Activated T-cell treated with anti-CD3 and anti-CD28 coated beads for 4 hours (primary cell): Measurements from ENCODE around the gene ACOT13.
"Not testable (repeated sequence)": the region's sequence is repeated elsewhere in the genome, so short reads cannot be mapped to it uniquely, and the experiment has no call there.

Experiments used
- DNase-seq: peaks from one replicate; pipeline ENCODE4 v3.0.0-alpha.2; 2020

Gene ACOT13

DNA sequence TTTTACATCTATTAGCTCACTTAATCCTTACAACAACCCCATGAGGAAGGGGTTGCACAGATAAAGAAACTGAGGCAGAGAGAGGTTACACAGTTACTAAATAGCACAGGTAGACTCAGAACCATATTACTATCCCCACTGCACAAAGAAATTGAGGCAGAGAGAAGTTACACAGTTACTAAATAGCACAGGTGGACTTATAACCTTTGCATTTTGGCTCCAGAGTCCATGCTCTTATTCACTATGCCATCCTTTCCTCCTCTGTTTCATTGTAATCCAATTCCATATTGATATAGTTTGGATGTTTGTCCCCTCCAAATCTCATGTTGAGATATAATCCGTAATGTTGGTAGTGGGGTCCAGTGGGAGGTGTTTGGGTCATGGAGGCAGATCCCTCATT is 3.7 kb upstream of the ACOT13 start:
- DNase-seq = no peak

DNA sequence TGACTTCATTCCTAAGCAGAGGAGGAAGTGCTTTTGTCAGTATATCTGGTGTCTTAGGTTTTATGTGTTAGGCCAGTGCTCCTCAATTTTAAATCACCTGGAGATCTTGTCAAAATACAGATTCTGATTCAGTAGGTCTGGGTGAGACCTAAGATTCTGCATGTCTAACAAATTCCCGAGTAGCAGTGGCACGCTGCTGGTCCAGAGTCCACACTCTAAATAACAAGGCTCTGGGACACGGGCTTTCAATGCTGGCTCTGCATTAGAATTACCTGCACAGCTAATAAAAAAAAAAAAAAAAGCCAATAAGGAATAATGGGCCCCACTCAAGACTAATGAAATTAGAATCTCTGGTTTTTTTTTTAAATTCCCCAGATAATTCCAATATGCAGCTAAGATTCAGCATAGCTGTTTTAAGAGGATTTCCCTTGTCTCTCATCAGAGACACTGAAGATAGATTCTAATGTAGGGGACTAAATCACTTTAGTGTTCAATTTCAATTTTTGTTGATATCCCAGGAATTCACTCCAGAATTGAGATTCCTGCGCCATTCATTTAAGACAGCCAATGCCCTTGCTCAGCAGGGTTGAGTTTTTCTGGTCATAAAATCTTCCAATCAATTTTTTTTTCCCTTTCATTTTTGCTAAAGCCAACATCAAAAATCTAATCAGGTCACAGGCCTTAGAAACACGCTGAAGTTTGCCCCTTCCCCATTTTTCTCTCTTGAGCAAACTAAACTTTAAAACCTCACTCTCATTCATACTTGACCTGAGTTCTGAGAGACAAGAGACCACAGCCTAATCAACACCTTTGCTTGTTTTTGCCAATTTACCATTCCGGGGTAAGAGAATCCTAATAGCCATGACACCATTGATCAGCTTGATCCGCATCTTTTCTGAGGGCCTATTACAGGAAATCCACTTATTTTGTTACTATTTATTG is 2.6 kb upstream of the ACOT13 start:
- DNase-seq = no peak

DNA sequence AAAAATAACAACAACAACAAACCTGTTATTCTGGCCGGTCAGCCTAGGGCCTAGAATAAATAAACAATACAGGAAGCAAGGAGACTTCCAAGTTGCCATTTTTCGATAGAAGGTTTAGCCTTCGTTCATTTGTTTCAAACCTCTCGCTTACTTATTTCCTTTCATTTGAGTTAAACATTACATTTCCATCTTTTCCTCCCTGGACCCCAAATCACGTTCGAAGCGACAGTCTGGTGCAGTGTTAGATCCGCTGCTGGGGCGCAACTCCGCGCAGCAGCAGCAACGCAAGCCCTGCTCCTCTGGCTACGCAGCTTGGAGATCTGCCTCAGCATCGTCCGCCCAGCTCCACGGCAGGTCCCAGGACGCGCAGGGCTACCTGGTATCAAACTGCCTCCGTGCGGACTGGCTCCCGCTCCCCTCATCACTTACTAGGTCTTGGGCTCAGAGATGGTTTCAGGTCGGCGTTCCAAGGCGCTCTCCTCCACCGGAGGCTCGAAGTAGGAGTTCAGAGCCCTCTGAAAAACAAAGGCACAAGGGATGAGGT is 708 bp upstream of the ACOT13 start:
- peak; percentile 21 for DNase-seq

DNA sequence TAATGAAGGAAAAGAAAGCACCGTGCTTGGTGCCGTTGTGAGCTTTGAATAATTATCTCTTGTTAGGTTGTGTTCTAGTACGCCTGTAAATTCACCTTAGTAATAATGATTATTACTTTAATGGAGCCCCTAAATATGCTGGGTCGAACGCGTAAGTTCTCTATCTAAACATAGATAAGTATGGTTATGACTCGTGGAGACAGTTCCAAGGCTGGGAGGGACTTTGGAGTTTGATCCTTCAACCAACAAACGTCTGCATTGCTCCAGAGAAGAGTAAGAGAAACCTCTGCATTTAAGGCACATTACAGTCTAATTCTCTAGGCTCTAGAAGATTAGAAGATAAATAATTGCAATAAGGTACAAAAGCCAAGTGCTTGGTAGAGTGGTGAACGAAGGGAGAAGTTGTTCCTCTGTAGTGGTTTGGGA is 514 bp downstream of the ACOT13 start:
- no peak for DNase-seq

DNA sequence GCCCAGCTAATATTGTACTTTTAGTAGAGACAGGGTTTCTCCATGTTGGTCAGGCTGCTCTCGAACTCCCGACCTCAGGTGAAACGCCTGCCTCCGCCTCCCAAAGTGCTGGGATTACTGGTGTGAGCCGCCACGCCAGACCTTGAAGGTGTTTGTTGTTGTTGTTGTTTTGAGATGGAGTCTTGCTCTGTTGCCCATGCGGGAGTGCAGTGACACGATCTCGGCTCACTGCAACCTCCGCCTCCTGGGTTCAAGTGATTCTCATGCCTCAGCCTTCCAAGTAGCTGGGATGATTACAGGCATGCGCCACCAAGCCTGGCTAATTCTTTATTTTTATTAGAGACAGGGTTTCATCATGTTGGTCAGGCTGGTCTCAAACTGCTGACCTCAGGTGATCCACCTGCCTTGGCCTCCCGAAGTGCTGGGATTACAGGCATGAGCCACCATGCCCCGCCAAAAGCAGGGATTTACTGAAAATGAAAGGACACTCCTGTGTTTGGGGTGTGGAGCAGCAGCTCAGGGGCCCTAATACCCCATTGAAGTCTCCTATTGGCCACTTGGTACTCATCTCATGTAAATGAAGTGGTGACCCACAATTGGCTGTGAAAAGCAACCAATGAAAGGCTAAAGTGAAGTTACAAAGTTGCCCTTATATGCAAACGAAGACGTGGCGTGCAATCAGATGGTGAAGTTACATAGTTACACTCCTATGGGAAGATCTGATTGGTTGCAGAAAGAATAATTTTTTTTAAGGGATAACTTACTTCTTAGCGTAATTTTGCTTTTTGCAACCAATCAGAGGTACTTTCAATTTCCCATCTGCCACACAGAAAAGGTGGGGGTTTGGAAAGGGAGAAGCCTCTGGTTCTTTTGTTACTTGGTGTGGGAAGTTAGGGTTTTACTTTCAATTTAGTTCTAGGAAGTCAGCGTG is 1.5 kb downstream of the ACOT13 start:
- not testable (repeated sequence) for DNase-seq

DNA sequence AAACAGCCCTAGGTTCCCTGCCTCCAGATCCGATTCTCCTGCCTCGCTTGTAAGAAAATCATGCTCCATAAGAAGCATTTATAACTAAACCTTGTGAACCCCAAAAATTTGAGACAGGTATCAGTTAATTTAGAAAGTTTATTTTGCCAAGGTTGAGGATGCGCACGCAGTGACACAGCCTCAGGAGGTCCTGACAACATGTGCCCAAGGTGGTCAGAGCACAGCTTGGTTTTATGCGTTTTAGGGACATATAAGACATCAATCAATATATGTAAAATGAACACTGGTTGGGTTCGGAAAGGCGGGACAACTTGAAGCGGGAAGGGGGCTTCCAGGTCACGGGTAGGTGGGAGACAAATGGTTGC is 2.1 kb downstream of the ACOT13 start:
- no peak for DNase-seq

DNA sequence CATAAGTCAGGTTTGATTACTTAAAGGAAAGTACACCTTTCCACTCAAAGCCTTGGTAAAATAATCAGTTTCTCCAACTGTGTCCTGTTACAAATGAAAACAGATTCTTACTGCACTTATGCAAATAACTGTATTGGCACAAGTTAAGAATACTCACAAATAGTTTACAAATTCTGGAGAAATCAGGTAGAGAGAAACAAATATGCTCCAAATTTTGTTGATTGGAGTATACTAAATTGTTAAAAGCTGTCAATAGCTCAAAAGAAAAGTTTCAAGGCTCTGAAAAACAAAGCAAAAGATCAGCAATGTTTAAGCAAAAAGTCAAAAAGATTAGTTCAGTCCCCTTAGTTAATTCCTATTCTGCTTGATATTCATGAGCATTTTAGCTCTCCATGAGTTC is 3.6 kb downstream of the ACOT13 start:
- DNase-seq = not testable (repeated sequence)

DNA sequence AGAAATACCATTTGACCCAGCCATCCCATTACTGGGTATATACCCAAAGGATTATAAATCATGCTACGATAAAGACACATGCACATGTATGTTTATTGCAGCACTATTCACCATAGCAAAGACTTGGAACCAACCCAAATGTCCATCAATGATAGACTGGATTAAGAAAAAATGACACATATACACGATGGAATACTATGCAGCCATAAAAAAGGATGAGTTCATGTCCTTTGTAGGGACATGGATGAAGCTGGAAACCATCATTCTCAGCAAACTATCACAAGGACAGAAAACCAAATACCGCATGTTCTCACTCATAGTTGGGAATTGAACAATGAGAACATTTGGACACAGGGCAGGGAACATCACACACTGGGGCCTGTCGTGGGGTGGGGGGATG is 4.2 kb downstream of the ACOT13 start:
- DNase-seq = not testable (repeated sequence)

DNA sequence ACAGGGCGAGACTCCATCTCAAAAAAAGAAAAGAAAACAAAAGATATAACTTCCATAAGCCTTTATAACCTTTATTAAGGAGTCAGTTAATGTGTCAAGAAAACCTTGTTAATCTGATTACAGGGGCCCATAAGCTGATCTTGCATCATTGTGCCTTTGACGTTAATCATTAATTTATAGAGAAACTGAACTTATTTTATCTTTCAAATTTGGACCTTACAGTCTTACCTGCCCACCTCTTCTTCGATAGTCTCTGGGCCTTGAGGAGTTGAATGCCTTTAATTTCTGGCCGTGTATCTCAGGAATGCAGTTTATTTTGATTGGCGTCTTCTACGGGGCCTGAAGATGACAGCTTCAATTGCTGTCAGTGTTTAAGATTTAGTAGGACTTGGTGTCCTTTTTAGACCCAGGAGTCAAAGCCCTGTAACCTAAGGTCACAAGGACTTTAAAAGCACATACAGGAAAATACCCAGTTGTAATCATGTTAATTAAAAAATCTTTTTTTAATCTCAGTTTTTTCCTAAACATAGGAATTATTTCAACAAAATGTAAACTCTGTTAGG is 5.8 kb downstream of the ACOT13 start:
- no peak for DNase-seq

DNA sequence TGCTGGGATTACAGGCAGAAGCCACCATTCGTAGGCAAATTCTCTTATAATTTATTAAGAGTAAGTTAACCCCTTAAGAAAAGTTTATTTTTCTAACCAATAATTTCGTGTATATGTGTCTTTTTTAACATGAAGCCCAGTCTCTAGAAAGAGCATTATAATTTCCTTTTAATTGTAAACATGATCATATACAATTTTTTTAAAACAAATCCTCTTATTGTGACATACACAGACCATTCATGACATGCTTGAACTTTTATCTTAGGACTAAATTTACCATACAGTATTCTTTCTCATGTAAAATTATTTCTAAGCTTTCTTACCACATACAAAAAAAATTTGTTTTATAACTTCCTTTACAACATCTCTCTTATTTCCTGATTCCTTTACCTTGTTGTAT is 6.7 kb downstream of the ACOT13 start:
- no peak for DNase-seq

DNA sequence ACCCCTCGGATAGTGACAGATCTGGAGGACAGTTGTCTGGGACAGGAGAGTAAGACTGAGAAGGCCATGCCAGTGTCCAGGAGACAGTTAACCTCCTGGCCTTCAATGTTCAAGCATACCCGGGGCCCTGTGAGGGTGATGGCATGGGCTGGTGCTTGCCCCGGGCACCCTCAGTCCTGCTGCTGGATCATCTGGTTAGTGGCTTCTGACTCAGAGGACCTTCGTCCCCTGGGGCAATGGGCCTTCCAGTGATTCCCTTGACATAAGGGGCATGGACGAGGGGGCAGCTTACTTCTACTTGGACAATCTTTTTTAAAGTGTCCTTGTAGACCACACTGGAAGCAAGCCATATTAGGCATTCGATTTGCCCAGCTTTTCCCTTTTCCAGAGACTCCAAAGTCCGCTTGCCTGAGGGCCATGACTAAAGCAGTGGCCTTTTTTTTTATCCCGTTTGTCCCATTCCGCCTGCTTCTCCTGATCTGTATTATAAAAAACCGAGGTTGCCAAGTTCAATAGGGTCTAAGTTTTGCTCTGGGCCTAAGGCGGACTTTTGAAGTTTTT is 12.0 kb downstream of the ACOT13 start:
- DNase-seq = not testable (repeated sequence)

DNA sequence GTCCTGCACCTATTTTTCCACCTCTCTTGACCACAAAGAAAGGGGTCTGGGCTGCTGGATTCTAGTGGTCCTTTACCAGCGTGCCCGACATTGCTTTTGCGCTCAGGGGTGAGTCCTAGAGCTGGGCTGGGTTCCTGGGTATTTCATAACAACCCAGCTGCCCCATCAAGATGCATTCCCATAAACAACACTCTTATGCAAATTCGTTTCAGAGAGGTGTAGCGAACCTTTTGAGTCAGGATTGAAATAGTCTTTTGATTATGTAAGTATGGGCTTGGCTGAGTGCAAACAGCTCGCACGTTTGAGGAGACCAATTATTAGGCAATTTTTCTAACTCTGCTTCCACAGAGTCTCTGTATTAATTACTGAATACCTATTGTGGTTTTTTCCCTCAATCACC is 13.7 kb downstream of the ACOT13 start:
- no peak for DNase-seq

DNA sequence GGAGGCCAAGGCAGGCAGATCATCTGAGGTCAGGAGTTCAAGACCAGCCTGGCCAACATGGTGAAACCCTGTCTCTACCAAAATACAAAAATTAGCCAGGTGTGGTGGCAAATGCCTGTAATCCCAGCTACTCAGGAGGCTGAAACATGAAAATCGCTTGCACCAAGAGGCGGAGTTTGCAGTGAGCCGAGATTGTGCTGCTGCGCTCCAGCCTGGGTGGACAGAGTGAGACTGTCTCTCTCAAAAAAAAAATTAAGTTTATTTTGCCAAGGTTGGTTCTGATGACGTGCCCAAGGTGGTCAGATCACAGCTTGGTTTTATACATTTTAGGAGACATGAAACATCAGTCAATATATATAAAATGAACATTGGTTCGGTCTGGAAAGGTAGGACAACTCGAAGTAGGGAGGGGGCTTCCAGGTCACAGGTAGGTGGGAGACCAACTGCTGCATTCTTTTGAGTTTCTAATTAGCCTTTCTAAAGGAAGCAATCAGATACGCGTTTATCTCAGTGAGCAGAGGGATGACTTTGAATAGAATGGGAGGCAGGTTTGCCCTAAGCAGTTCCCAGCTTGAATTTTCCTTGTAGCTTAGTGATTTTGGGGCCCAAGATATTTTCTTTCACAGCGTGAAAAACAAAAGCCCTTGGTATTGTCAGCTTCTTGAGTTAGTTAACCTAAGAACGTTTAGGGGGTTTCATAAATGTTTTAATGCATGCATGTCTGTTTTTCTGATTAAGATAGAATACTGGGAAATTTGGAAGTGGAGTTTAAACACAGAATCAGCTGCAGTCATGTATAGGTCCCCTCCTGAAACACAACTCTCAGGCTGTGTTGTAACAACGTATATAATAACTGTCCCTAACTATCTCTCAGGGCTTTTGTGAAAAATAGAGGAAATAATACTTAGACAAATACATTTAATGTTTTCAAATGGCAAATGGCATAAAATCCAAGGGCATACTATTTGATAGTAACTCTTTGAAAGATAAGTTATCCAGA is 16.7 kb downstream of the ACOT13 start:
- no peak for DNase-seq

DNA sequence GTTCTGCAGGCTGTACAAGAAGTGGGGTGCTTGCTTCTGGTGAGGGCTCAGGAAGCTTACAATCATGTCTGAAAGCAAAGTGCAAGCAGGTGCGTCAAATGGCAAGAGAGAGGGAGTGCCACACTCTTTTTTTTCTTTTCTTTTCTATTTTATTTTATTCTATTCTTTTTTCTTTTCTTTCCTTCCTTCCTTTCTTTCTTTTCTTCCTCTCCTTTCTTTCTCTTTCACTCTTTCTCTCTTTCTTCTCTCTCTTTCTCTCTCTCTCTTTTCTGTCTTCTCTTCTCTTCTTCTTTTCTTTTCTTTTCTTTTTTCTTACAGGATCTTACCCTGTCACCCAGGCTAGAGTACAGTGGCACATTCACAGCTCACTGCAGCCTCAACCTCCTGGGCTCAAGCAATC is 19.5 kb downstream of the ACOT13 start:
- no peak for DNase-seq

DNA sequence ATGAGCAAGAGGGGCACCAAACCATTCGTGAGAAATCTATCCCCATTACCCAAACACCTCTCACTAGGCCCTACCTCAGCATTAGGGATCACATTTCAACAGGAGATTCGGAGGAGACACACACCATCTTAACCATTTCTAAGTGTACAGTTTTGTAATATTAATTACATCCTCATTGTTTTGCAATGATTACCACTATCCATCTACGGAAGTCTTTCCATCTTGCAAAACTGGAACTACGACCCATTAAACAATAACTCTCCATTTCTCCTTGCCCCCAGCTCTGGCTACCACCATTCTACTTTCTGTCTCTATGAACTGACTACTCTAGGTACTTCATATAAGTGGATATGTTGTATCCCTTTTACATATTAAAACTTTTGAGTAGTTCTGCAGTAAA is 20.1 kb downstream of the ACOT13 start:
- DNase-seq = no peak

DNA sequence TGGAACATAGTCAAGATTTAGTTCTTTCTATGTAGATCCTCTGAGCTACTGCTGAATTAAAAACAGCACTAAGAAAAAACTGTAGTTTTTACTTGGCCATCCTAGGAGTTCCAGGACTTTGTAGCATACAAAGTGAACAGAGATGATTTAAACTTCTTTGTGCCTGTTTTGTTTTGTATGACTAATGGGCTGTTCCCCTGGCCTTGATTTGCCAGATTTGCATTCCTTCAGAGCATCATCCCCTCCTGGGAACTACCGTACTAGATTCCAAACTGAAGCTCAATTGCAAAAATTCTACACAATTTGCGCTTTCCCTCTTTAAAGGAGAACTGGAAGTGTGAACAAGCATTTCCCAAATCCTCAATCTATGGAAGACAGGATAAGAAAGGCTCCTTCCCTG is 23.1 kb downstream of the ACOT13 start:
- DNase-seq = no peak

DNA sequence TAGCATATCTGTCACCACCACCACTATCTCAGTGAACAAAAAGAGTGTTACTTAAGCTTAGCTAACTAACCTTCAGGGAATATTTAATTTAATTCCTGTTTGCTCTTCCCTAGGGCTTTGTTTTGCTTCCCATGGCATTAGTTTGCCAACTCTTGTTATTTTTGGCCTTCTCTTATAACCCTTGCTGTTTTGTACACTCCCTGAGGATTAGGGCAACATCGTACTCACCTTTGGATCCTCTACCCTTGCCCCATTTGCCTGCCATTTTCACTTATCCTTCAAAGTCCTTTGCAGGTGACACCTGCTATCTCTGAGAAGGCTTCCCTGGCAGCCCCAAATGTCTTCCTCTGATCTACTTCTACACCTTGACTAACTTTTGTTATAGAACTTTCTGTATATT is 23.7 kb downstream of the ACOT13 start:
- DNase-seq = no peak

DNA sequence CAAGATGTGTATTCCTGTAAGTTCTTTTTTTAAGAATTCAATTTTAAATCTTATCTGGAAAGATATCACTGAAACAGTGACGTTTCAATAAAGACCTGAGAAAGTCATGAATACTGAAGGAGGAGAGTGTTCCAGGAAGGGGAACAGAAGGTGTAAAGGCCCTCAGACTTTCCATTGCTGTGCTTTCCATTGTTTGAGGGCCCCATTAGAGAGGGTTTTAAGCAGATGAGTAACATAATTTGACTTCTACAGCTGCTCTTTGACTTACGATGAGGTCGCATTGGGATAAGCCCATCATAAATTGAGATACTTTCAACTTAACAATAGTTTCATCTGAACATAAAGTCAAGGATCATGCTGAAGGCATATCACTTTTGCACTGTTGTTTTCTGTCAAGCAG is 24.7 kb downstream of the ACOT13 start:
- DNase-seq = no peak

DNA sequence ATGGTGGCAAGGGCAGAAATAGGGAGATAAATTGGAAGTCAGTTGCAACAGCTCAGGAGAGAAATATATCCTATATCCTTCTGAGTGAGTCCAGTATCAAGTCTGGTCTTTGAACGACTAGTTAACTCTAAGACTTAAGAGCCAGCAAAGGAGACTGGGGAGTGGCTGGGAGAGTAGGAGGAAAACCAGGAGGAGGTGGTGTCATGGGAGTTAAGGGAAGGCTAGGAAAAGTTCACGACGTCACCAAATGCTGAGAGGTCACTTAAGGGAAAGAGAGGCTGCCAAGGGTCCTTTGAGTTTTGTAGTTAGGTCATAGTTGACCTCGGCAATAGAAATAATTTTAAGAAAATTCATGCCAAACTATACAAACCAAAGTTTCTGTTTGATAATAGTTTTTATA is 25.1 kb downstream of the ACOT13 start:
- DNase-seq = no peak

DNA sequence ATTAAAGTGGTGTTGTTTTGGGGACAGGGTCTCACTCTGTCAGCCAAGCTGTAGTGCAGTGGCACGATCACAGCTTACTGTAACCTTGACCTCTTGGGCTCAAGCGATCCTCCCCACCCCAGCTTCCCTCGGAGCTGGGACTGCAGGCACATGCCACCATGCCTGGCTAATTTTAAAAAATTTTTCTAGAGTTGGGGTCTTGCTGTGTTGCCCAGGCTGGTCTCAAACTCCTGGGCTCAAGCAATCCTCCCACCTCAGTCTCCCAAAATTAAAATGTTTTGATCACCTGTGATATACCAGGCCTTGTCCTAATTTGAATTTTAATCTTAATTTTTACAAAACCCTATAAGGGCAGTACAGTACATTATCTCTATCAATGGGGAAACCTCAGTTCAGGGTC is 25.5 kb downstream of the ACOT13 start:
- DNase-seq = no peak

DNA sequence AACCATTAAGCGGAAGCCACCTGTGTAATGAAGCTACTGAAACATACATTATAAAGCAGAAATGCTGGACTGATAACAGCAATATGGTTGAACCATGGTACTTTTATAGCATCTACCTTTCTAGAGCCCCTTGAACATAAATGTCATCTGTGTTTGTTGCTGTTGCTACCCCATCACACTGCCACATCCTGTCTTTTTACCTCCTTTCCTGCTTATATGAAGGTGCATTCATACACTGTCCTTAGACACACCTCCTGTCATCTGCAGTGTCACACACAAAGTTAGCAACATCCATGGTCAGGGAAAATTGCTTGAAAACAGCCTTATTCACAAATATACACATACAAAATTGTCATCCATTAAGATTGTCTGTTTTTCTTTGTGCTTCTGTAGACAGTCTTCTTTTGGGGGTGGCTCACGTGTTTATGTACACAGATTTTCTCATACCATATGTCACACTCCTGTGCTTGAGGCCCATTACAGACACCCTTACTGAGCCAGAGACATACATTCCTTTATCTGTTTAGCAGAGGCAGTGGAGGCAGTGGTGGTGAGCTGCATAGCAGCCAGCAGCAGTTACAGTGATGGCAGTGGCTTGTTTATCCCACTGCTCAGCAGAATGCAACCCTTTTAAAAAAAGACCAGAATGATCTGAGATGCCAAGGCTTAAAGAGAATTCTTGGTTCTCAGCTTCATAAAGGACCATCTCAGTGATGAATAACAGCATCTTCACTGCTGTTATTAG is 26.1 kb downstream of the ACOT13 start:
- DNase-seq = no peak
